ENCODE results near the gene PDE4B. TPM values are rescaled to one million over a fixed set of nuclear protein-coding genes. Genes with fewer than 3 reads are reported as not detected.
A peak's percentile ranks its signal among the peaks of the same experiment; 100 is the strongest.

The PDE4B gene
- total RNA-seq, 1 donor from 2014 or later = 29.0 TPM

DNA sequence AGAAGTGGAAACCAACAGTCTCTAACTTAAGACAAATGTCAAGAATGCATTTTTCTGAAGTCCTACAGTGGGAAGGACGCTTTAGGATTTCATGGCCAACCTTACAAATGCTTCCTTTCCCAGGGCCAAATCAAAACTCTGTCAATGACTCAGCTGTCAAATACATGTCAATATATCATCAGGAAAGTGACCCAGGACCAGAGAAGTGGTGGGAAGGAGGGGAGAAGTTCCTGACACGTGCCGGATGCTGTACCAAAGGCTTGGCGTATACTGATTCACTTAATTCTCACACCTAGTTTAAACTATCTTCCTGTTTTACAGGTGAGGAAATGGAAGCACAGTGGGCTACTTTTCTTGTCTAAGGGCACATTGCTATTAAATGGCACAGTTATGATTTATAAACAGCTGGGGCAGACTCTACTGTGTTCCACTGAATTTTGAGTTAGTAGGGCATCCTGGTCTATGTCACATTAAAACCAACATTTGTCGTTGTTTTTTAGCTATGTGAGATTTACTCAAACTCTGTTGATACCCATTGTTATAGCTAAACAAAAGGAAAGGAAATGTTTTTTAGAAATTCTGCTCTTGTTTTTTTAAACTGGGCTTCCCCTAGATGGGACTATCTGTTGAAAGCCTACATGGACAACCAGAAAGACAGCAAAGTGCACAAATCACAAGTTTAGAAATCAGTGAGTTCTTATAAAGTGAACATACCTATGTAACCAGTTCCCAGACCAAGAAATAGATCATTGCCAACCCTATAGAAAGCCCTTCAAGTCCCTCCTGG is 533.1 kb downstream of the PDE4B start:
- intact Hi-C loops (cut with DNase I) = loop anchor here (10.0 kb wide), 1 partner anchor 109 kb away; no protein-coding TSS in a partner anchor
- Histone ChIP-seq H3K27me3 (no peaks in the 10 kb centered on the region), H3K27ac (no peak overlapping the region), H3K9me3 (no peaks in the 10 kb centered on the region), H3K4me3 (no peak overlapping the region), H3K4me1 (no peaks in the 10 kb centered on the region), H3K36me3 (no peaks in the 10 kb centered on the region)
- no peak for DNase-seq (ENCODE audit: extremely low spot score in 2 of 2)
- TF ChIP-seq POLR2AphosphoS5 (IDR thresholded peaks at IDR 0.05; ENCODE audit: insufficient read depth in 1 of 2, low read depth in 1 of 2) (no peak), POLR2A (IDR thresholded peaks at IDR 0.05) (no peak)
- TF ChIP-seq, protein P1, sequence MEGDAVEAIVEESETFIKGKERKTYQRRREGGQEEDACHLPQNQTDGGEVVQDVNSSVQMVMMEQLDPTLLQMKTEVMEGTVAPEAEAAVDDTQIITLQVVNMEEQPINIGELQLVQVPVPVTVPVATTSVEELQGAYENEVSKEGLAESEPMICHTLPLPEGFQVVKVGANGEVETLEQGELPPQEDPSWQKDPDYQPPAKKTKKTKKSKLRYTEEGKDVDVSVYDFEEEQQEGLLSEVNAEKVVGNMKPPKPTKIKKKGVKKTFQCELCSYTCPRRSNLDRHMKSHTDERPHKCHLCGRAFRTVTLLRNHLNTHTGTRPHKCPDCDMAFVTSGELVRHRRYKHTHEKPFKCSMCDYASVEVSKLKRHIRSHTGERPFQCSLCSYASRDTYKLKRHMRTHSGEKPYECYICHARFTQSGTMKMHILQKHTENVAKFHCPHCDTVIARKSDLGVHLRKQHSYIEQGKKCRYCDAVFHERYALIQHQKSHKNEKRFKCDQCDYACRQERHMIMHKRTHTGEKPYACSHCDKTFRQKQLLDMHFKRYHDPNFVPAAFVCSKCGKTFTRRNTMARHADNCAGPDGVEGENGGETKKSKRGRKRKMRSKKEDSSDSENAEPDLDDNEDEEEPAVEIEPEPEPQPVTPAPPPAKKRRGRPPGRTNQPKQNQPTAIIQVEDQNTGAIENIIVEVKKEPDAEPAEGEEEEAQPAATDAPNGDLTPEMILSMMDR (IDR thresholded peaks at IDR 0.05) = no peak

DNA sequence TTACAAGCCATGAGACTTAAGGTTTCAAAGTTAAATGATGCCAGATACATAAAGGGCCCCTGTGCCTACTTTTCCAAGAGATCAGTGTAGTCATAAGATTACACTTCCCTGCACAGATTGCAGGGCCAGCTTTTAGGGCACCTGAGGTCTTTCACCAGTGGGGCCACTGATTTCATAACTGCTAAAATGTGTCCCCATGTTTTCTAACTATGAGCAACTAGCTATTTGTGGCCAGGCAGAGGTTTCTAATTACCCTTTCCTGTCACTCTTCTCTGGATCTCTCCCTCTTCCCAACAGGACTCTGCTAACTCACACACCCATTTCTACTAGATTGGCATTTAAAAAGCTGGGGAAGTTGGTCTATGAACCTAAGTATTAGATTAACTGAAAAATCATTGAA is 534.2 kb downstream of the PDE4B start:
- intact Hi-C loops (cut with DNase I) = loop anchor here (10.0 kb wide), 1 partner anchor 108 kb away; no protein-coding TSS in a partner anchor
- H3K4me1 ChIP-seq = no peaks in the 10 kb centered on the region
- no peak overlapping the region for H3K4me3 ChIP-seq
- H3K27ac ChIP-seq = no peak overlapping the region
- TF ChIP-seq POLR2A (IDR thresholded peaks at IDR 0.05) (no peak), POLR2AphosphoS5 (IDR thresholded peaks at IDR 0.05; ENCODE audit: insufficient read depth in 1 of 2, low read depth in 1 of 2) (no peak)
- no peaks in the 10 kb centered on the region for H3K36me3 ChIP-seq
- DNase-seq (ENCODE audit: extremely low spot score in 2 of 2) = no peak
- no peaks in the 10 kb centered on the region for H3K27me3 ChIP-seq
- no peaks in the 10 kb centered on the region for H3K9me3 ChIP-seq

DNA sequence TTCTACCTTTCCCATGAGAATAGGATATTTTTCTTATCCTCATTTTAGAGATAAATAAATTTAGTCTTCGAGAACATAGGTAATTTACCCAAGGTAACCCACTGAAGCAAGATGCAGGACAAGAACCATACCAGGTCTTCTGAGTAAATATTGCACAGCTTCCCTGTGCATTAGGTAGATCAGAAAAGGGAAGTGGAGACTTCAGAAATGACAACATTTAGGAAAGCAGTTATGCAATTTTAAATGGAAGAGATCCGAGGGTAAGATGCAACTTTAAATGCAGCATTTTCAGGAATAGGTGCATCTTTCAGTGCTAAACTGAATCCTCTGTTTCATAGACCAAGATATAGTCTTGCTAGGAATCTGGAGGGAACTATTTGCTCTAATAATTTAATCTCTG is 534.9 kb downstream of the PDE4B start:
- Histone ChIP-seq H3K36me3 (no peaks in the 10 kb centered on the region), H3K4me1 (no peaks in the 10 kb centered on the region), H3K4me3 (no peak overlapping the region), H3K27ac (no peak overlapping the region), H3K9me3 (no peaks in the 10 kb centered on the region), H3K27me3 (no peaks in the 10 kb centered on the region)
- DNase-seq (ENCODE audit: extremely low spot score in 2 of 2) = no peak
- intact Hi-C loops (cut with DNase I) = loop anchor here (10.0 kb wide), 1 partner anchor 107 kb away; no protein-coding TSS in a partner anchor
- TF ChIP-seq POLR2AphosphoS5 (IDR thresholded peaks at IDR 0.05; ENCODE audit: insufficient read depth in 1 of 2, low read depth in 1 of 2) (no peak), POLR2A (IDR thresholded peaks at IDR 0.05) (no peak)
- TF ChIP-seq, protein P1 (IDR thresholded peaks at IDR 0.05) = no peak

DNA sequence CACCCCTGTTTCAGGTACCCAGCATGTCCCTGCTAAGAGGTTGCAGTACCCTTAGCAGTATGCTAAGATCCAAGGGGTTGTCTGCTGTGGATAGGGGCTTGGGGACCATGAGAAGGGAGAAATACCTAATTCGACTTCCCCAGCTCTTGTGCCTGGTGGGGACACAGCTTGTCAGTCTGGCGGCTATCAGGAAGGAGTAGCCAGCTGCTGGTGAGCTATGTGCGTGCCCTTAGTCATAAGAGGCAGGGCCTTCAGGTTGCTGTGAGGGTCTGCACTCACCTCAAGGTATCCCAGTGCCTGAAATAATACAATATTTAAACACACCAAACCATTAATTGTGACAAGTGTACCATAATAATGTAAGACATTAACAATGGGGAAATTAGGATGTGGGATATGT is 536.2 kb downstream of the PDE4B start:
- no peak for DNase-seq (ENCODE audit: extremely low spot score in 2 of 2)
- H3K9me3 ChIP-seq = no peaks in the 10 kb centered on the region
- no peaks in the 10 kb centered on the region for H3K36me3 ChIP-seq
- no peak overlapping the region for H3K4me3 ChIP-seq
- no peaks in the 10 kb centered on the region for H3K4me1 ChIP-seq
- intact Hi-C loops (cut with DNase I) = loop anchor here (10.0 kb wide), 1 partner anchor 106 kb away; no protein-coding TSS in a partner anchor
- H3K27ac ChIP-seq = no peak overlapping the region
- TF ChIP-seq, protein P1 (IDR thresholded peaks at IDR 0.05) = no peak
- no peak for TF ChIP-seq POLR2A (IDR thresholded peaks at IDR 0.05)
- TF ChIP-seq POLR2AphosphoS5 (IDR thresholded peaks at IDR 0.05; ENCODE audit: insufficient read depth in 1 of 2, low read depth in 1 of 2) = no peak
- no peaks in the 10 kb centered on the region for H3K27me3 ChIP-seq

DNA sequence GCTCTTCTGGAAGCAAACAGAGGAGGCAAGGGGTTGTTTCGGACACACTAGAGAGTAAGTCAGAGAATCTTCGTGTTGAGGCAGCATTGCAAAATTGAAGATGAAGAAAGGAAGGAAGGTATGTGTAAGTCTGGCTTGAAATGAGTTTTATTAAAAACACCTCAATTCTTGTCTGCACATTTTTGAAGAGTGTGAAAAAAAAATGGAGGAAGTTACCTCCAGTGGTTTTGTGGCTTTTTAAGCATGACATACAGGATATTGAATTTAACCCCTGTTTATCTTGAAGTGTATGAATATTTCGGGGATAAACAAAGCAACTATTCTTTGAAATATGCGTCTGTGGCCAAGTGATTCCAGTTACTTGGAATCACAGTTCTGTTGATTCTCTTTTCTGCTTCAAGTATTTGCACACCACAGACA is 538.0 kb downstream of the PDE4B start:
- H3K4me1 ChIP-seq = no peaks in the 10 kb centered on the region
- H3K9me3 ChIP-seq = no peaks in the 10 kb centered on the region
- no peak overlapping the region for H3K4me3 ChIP-seq
- H3K27me3 ChIP-seq = no peaks in the 10 kb centered on the region
- peak overlapping the region; percentile 74 for H3K27ac ChIP-seq
- intact Hi-C loops (cut with DNase I) = no loop called here
- DNase-seq (ENCODE audit: extremely low spot score in 2 of 2) = no peak
- TF ChIP-seq POLR2A (IDR thresholded peaks at IDR 0.05) (no peak), POLR2AphosphoS5 (IDR thresholded peaks at IDR 0.05; ENCODE audit: insufficient read depth in 1 of 2, low read depth in 1 of 2) (no peak)
- TF ChIP-seq, protein P1 (IDR thresholded peaks at IDR 0.05) = no peak
- H3K36me3 ChIP-seq = no peaks in the 10 kb centered on the region

Data from vagina (tissue), 2 donors.